ENCODE measurements around the gene TTR.

Gene TTR

GRCh38 chr18:31591628-31592027, at the start of gene TTR:
TSS of gene TTR (plus strand) at chr18:31591877. CDS start at chr18:31591903, 26 bp downstream.
- CTCF ChIA-PET = interaction anchor here (0.9 to 1.9 kb wide), 5 partner anchors 9 to 17 kb away, joined by 3 to 8 read pairs (median 5); no protein-coding TSS in a partner anchor

GRCh38 chr18:31546476-31546875, 45.2 kb upstream of the TTR start:
- ChIA-PET CTCF (interaction anchor here (1.0 to 2.3 kb wide), 5 partner anchors 9 to 547 kb away, joined by 3 to 7 read pairs (median 6); no protein-coding TSS in a partner anchor), POLR2A (interaction anchor here (0.5 kb wide), 1 partner anchor 310 kb away, joined by 5 read pairs; no protein-coding TSS in a partner anchor)
- DNase-seq (ENCODE audit: extremely low spot score) = no peak
- no peak for TF ChIP-seq CTCF (IDR thresholded peaks at IDR 0.05; ENCODE audit: control extremely low read depth, extremely low read depth, low read depth, missing control alignments)

More at GRCh38 chr18:31591628-31592027, at the start of gene TTR:
- no peak for TF ChIP-seq CTCF (IDR thresholded peaks at IDR 0.05; ENCODE audit: control extremely low read depth, extremely low read depth, low read depth, missing control alignments)
- DNase-seq (ENCODE audit: extremely low spot score) = no peak
- POLR2A ChIA-PET = no interaction called here

- no peak for TF ChIP-seq CTCF (IDR thresholded peaks at IDR 0.05; ENCODE audit: control extremely low read depth, extremely low read depth, low read depth, missing control alignments)
- DNase-seq (ENCODE audit: extremely low spot score) = no peak
- ChIA-PET POLR2A (no interaction called here), CTCF (interaction anchor here (1.0 to 1.8 kb wide), 5 partner anchors 11 to 174 kb away, joined by 3 to 7 read pairs (median 3); no protein-coding TSS in a partner anchor)
Observed at GRCh38 chr18:31548853-31549252, 42.8 kb upstream of the TTR start.

- POLR2A ChIA-PET = no interaction called here
- DNase-seq (ENCODE audit: extremely low spot score) = no peak
- no peak for TF ChIP-seq CTCF (IDR thresholded peaks at IDR 0.05; ENCODE audit: control extremely low read depth, extremely low read depth, low read depth, missing control alignments)
- CTCF ChIA-PET = interaction anchor here (1.0 to 1.8 kb wide), 7 partner anchors 9 to 173 kb away, joined by 3 to 7 read pairs (median 3); no protein-coding TSS in a partner anchor
Observed at GRCh38 chr18:31549416-31549815, 42.3 kb upstream of the TTR start.

- no peak for DNase-seq (ENCODE audit: extremely low spot score)
- ChIA-PET CTCF (interaction anchor here (0.8 to 3.3 kb wide), 5 partner anchors 9 to 269 kb away, joined by 3 to 14 read pairs (median 7); no protein-coding TSS in a partner anchor), POLR2A (no interaction called here)
- no peak for TF ChIP-seq CTCF (IDR thresholded peaks at IDR 0.05; ENCODE audit: control extremely low read depth, extremely low read depth, low read depth, missing control alignments)
Observed at GRCh38 chr18:31551883-31552282, 39.8 kb upstream of the TTR start.

- CTCF ChIA-PET = interaction anchor here (1.4 to 5.9 kb wide), 4 partner anchors 10 to 373 kb away, joined by 3 to 69 read pairs (median 7); no protein-coding TSS in a partner anchor
- no peak for TF ChIP-seq CTCF (IDR thresholded peaks at IDR 0.05; ENCODE audit: control extremely low read depth, extremely low read depth, low read depth, missing control alignments)
- POLR2A ChIA-PET = no interaction called here
- no peak for DNase-seq (ENCODE audit: extremely low spot score)
Observed at GRCh38 chr18:31553800-31554199, 37.9 kb upstream of the TTR start.
